ENCODE measurements around the gene DNAJC27. TPM values are rescaled to one million over a fixed set of nuclear protein-coding genes. Genes with fewer than 3 reads are reported as not detected.

DNAJC27 gene
- total RNA-seq, 1 experiment from 2014 or later, result 4.6 TPM

DNA sequence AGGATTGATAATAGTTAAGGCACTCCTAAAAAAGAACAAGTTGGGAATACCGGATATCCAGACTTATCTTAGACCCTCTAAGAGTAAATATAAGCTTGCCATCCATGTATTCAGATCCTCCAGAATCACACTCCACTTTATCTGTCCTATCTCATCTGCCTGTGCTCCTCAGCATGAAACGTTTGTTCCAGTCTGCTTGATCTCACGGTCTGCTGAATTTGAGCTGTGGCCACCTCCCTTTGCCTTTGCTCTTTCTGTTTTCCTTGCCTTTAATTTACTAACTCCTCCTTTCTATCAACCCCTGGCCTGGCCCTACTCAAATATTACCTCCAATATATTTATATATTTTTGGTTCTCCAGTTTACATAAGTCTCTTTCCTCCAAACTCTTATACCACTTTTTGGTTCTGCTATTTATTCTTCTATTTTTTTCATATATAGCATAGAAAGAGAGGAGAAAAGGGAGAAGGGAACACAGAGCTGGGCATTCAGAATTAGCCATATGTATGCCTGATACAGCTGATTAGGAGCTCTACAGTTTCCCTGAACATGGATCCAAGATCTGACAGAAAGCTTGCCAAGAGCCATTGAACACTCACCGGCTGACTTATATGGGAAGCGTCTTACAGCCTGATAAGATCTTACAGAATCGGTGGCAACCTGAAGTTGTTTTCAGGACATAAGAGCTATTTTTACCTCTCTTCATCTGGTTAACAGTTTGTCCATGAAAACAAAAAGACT lies 21.8 kb upstream of the DNAJC27 start:
- ATAC-seq (no peak), DNase-seq (ENCODE audit: low read depth, low spot score) (no peak)
- no peak overlapping the region for H3K4me2 ChIP-seq (ENCODE audit: low read length)
- ChIA-PET CTCF (interaction anchor here (0.9 to 1.3 kb wide), 2 partner anchors 18 to 136 kb away, joined by 3 to 4 read pairs; no protein-coding TSS in a partner anchor), RAD21 (ENCODE audit: low non-redundant PET in 1 of 2, low total read pairs in 2 of 2, uncharacterized antibody in 2 of 2, unreplicated experiment in 2 of 2) (no interaction called here), POLR2A (interaction anchor here (0.7 kb wide), 1 partner anchor 664 kb away, joined by 3 read pairs; no protein-coding TSS in a partner anchor)
- no peaks in the 10 kb centered on the region for H3K36me3 ChIP-seq (ENCODE audit: control insufficient read depth in 1 of 2, insufficient read depth in 2 of 2, low read length in 2 of 2)
- H3K4me3 ChIP-seq (replicated peaks in 1 of 2; ENCODE audit: low read depth in 1 of 2, low read length in 2 of 2), result no peak overlapping the region
- no peak overlapping the region for H3K27ac ChIP-seq (ENCODE audit: low read depth, low read length)
- intact Hi-C loops (cut with micrococcal nuclease), result no loop called here
- no peaks in the 10 kb centered on the region for H3K9me2 ChIP-seq (ENCODE audit: insufficient read depth)
- no peaks in the 10 kb centered on the region for H4K20me1 ChIP-seq (ENCODE audit: insufficient read depth)
- no peak overlapping the region for H3K9ac ChIP-seq (ENCODE audit: low read length)
- peaks cover 13 to 22% of the 10 kb centered on the region in 2 experiments; a peak in 3 of 4 replicates for H3K4me1 ChIP-seq (ENCODE audit: control insufficient read depth in 1 of 2, insufficient read depth in 2 of 2, low read length in 2 of 2)
- H2AFZ ChIP-seq (ENCODE audit: low read depth, low read length, poor library complexity, severe bottlenecking), result no peak overlapping the region
- no TSS peak for BruUV-seq (replicated peaks)
- H3K27me3 ChIP-seq (ENCODE audit: insufficient read depth, low read length), result no peaks in the 10 kb centered on the region
- TF ChIP-seq JUND (IDR thresholded peaks at IDR 0.05) (no peak), YY1 (IDR thresholded peaks at IDR 0.05; ENCODE audit: extremely low read depth, insufficient replicate concordance, low read depth, low read length) (no peak), EGR1 (IDR thresholded peaks at IDR 0.05; ENCODE audit: low read depth) (no peak), FOSL1 (IDR thresholded peaks at IDR 0.05; ENCODE audit: low read depth) (no peak), RAD21 (IDR thresholded peaks at IDR 0.05; ENCODE audit: low read depth) (no peak), POLR2AphosphoS5 (IDR thresholded peaks at IDR 0.05; ENCODE audit: low read depth, low read length) (no peak), ZFX (IDR thresholded peaks at IDR 0.05) (no peak), CEBPB (IDR thresholded peaks at IDR 0.05; ENCODE audit: low read depth) (no peak), ELF1 (IDR thresholded peaks at IDR 0.05; ENCODE audit: borderline replicate concordance, low read depth) (no peak), SIN3A (IDR thresholded peaks at IDR 0.05; ENCODE audit: low read depth) (no peak), EZH2phosphoT487 (IDR thresholded peaks at IDR 0.05; ENCODE audit: borderline replicate concordance) (no peak), CBX3 (IDR thresholded peaks at IDR 0.05; ENCODE audit: low read depth) (no peak), SP1 (IDR thresholded peaks at IDR 0.05; ENCODE audit: low read depth) (no peak)
- TF ChIP-seq, protein P1, sequence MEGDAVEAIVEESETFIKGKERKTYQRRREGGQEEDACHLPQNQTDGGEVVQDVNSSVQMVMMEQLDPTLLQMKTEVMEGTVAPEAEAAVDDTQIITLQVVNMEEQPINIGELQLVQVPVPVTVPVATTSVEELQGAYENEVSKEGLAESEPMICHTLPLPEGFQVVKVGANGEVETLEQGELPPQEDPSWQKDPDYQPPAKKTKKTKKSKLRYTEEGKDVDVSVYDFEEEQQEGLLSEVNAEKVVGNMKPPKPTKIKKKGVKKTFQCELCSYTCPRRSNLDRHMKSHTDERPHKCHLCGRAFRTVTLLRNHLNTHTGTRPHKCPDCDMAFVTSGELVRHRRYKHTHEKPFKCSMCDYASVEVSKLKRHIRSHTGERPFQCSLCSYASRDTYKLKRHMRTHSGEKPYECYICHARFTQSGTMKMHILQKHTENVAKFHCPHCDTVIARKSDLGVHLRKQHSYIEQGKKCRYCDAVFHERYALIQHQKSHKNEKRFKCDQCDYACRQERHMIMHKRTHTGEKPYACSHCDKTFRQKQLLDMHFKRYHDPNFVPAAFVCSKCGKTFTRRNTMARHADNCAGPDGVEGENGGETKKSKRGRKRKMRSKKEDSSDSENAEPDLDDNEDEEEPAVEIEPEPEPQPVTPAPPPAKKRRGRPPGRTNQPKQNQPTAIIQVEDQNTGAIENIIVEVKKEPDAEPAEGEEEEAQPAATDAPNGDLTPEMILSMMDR (IDR thresholded peaks at IDR 0.05 in 2 of 3, conservative IDR thresholded peaks at IDR 0.05 in 1 of 3; ENCODE audit: borderline replicate concordance in 1 of 3, insufficient read depth in 1 of 3, low read depth in 2 of 3, low read length in 2 of 3), result no peak
- TF ChIP-seq, protein P2, sequence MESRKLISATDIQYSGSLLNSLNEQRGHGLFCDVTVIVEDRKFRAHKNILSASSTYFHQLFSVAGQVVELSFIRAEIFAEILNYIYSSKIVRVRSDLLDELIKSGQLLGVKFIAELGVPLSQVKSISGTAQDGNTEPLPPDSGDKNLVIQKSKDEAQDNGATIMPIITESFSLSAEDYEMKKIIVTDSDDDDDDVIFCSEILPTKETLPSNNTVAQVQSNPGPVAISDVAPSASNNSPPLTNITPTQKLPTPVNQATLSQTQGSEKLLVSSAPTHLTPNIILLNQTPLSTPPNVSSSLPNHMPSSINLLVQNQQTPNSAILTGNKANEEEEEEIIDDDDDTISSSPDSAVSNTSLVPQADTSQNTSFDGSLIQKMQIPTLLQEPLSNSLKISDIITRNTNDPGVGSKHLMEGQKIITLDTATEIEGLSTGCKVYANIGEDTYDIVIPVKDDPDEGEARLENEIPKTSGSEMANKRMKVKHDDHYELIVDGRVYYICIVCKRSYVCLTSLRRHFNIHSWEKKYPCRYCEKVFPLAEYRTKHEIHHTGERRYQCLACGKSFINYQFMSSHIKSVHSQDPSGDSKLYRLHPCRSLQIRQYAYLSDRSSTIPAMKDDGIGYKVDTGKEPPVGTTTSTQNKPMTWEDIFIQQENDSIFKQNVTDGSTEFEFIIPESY (IDR thresholded peaks at IDR 0.05; ENCODE audit: extremely low read depth, insufficient replicate concordance, low read length), result no peak
- TF ChIP-seq, protein P3, sequence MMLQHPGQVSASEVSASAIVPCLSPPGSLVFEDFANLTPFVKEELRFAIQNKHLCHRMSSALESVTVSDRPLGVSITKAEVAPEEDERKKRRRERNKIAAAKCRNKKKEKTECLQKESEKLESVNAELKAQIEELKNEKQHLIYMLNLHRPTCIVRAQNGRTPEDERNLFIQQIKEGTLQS (IDR thresholded peaks at IDR 0.05), result no peak
- TF ChIP-seq, protein P4, sequence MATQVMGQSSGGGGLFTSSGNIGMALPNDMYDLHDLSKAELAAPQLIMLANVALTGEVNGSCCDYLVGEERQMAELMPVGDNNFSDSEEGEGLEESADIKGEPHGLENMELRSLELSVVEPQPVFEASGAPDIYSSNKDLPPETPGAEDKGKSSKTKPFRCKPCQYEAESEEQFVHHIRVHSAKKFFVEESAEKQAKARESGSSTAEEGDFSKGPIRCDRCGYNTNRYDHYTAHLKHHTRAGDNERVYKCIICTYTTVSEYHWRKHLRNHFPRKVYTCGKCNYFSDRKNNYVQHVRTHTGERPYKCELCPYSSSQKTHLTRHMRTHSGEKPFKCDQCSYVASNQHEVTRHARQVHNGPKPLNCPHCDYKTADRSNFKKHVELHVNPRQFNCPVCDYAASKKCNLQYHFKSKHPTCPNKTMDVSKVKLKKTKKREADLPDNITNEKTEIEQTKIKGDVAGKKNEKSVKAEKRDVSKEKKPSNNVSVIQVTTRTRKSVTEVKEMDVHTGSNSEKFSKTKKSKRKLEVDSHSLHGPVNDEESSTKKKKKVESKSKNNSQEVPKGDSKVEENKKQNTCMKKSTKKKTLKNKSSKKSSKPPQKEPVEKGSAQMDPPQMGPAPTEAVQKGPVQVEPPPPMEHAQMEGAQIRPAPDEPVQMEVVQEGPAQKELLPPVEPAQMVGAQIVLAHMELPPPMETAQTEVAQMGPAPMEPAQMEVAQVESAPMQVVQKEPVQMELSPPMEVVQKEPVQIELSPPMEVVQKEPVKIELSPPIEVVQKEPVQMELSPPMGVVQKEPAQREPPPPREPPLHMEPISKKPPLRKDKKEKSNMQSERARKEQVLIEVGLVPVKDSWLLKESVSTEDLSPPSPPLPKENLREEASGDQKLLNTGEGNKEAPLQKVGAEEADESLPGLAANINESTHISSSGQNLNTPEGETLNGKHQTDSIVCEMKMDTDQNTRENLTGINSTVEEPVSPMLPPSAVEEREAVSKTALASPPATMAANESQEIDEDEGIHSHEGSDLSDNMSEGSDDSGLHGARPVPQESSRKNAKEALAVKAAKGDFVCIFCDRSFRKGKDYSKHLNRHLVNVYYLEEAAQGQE (IDR thresholded peaks at IDR 0.05; ENCODE audit: low read depth), result no peak
- no peaks in the 10 kb centered on the region for H3K9me3 ChIP-seq (ENCODE audit: control insufficient read depth in 1 of 2, insufficient read depth in 1 of 2, low read depth in 1 of 2, low read length in 2 of 2)
- H3K79me2 ChIP-seq (ENCODE audit: insufficient read depth, low read length), result no peaks in the 10 kb centered on the region

All from HCT116 (cell line).